GM12878 (cell line): Measurements from ENCODE around the gene LAMC3. TPM values are rescaled to one million over a fixed set of nuclear protein-coding genes. Genes with fewer than 3 reads are reported as not detected.

Experiments
- ATAC-seq: fragments of 200-7000 bp; cut with Tn5 transposase; 3 replicates; pipeline ENCODE4 v1.9.1; 2020; ENCODE audit warnings: mild to moderate bottlenecking, moderate library complexity
- BruUV-seq: library from RNA; stranded (reverse); fragments of 400-500 nt; replicated peaks from 2 replicates; lab custom pipeline; 2021; lab: Mats Ljungman, UMichigan
- CTCF ChIA-PET: fragments of 300-600 bp; sonication (Branson Sonifier 250); formaldehyde crosslinking; extraction: SDS; loops from one replicate; lab custom pipeline; 2021; ENCODE audit warnings: inconsistent platforms; lab: Yijun Ruan, JAX
- POLR2A ChIA-PET: fragments of 350-600 bp; formaldehyde crosslinking; extraction: SDS; loops from one replicate; lab custom pipeline; 2021; ENCODE audit warnings: inconsistent platforms; lab: Charles Lee
- RAD21 ChIA-PET: fragments of 300-600 bp; sonication (Branson Sonifier 250); formaldehyde crosslinking; loops from one replicate; lab custom pipeline; 2023; ENCODE audit warnings: antibody characterized with exemption; ENCODE audit not compliant: unreplicated experiment; lab: Charles Lee
- SMC1A ChIA-PET: fragments of 300-600 bp; sonication (Branson Sonifier 250); formaldehyde crosslinking; loops from one replicate; lab custom pipeline; 2023; ENCODE audit not compliant: unreplicated experiment, uncharacterized antibody; lab: Charles Lee
- DNase-seq: peaks from one replicate; pipeline ENCODE4 v3.0.0-alpha.2; 2011; ENCODE audit warnings: low read depth, low spot score
- FAIRE-seq: peaks from 3 replicates; lab custom pipeline; 2011; peaks lifted over from hg19 to GRCh38; lab: Jason Lieb, UNC
- H2AFZ ChIP-seq: 2 replicates; pipeline ENCODE4 v1.6.0; 2011; ENCODE audit warnings: low read depth, low read length, control low read depth; ENCODE audit not compliant: control insufficient read depth
- H3K27ac ChIP-seq: 2 replicates; pipeline ENCODE4 v1.5.1; 2011; ENCODE audit warnings: control low read depth; ENCODE audit not compliant: control insufficient read depth, insufficient read depth
- H3K27me3 ChIP-seq, 2 experiments: replicated peaks in 1 of 2; 2 replicates each; pipeline versions ENCODE4 v1.6.0 to v1.6.1; 2011; ENCODE audit warnings: low read length in 1 of 2; ENCODE audit not compliant: control insufficient read depth in 2 of 2, insufficient read depth in 2 of 2
- H3K36me3 ChIP-seq, 2 experiments: 2 replicates each; pipeline ENCODE4 v1.5.1; 2011; ENCODE audit warnings: low read length in 1 of 2; ENCODE audit not compliant: control insufficient read depth in 2 of 2, insufficient read depth in 2 of 2
- H3K4me1 ChIP-seq: 2 replicates; pipeline ENCODE4 v1.6.1; 2011; ENCODE audit warnings: mild to moderate bottlenecking, low read length, moderate library complexity, mixed read lengths; ENCODE audit not compliant: control insufficient read depth, insufficient read depth
- H3K4me2 ChIP-seq: 2 replicates; pipeline ENCODE4 v1.6.0; 2011; ENCODE audit warnings: control low read depth; ENCODE audit not compliant: control insufficient read depth, insufficient read depth
- H3K4me3 ChIP-seq: fragments of 200-600 bp; sonication (generic); 2 replicates; pipeline ENCODE4 v1.5.1; 2016
- H3K79me2 ChIP-seq: 2 replicates; pipeline ENCODE4 v1.6.0; 2011; ENCODE audit warnings: low read length; ENCODE audit not compliant: control insufficient read depth, insufficient read depth
- H3K9ac ChIP-seq: 2 replicates; pipeline ENCODE4 v1.8.0; 2011; ENCODE audit warnings: low read length, control low read depth, mixed read lengths; ENCODE audit not compliant: control insufficient read depth, insufficient read depth
- H3K9me3 ChIP-seq: replicated peaks from 3 replicates; pipeline ENCODE4 v1.5.1; 2011; ENCODE audit warnings: mild to moderate bottlenecking, low read length; ENCODE audit not compliant: control insufficient read depth, insufficient read depth
- H4K20me1 ChIP-seq: 2 replicates; pipeline ENCODE4 v1.6.0; 2011; ENCODE audit not compliant: control insufficient read depth, insufficient read depth
- ASH2L ChIP-seq: fragments of 300-600, 200-600 bp; sonication (generic); IDR thresholded peaks from 2 replicates; pipeline ENCODE4 v1.6.1; 2017; ENCODE audit warnings: low read depth, mild to moderate bottlenecking, borderline replicate concordance
- BHLHE40 ChIP-seq, 2 experiments: fragments of 450-650 bp in 1 of 2; IDR thresholded peaks; 2 replicates each; pipeline ENCODE4 v1.6.1; 2011 to 2017; ENCODE audit warnings: low read depth in 2 of 2, borderline replicate concordance in 1 of 2, improper control_type of control experiment in 1 of 2, low read length in 1 of 2, mild to moderate bottlenecking in 1 of 2
- MEF2B ChIP-seq: fragments of 450-650 bp; IDR thresholded peaks from 2 replicates; pipeline ENCODE4 v1.6.1; 2018; ENCODE audit warnings: mild to moderate bottlenecking, moderate library complexity; ENCODE audit not compliant: partially characterized antibody, poor library complexity, severe bottlenecking
- RCOR1 ChIP-seq: conservative IDR thresholded peaks from 2 replicates; pipeline ENCODE4 v1.6.1; 2012; ENCODE audit warnings: low read depth, low read length, improper control_type of control experiment
- SMAD1 ChIP-seq: fragments of 450-650 bp; IDR thresholded peaks from 2 replicates; pipeline ENCODE4 v1.6.1; 2018; ENCODE audit warnings: mild to moderate bottlenecking, low read depth; ENCODE audit not compliant: partially characterized antibody
- STAT1 ChIP-seq: fragments of 450-650 bp; conservative IDR thresholded peaks from 2 replicates; pipeline ENCODE4 v1.6.1; 2014; ENCODE audit warnings: antibody characterized with exemption, mild to moderate bottlenecking
- SUPT20H ChIP-seq: IDR thresholded peaks from 2 replicates; pipeline ENCODE4 v1.6.1; 2011; ENCODE audit warnings: low read depth, mild to moderate bottlenecking, low read length, moderate library complexity, borderline replicate concordance; ENCODE audit not compliant: control insufficient read depth
- YY1 ChIP-seq: IDR thresholded peaks from 2 replicates; pipeline ENCODE4 v1.6.1; 2011; ENCODE audit warnings: low read depth, mild to moderate bottlenecking, low read length
- whole genome bisulfite sequencing: methylation state at CpG from one replicate; pipeline ENCODE4 v1.1.6; 2016; ENCODE audit warnings: low lambda C conversion rate; ENCODE audit not compliant: insufficient replicate concordance, insufficient coverage; ENCODE audit errors: missing lambda C conversion rate; 5-methylcytosine and 5-hydroxymethylcytosine counted together
- in situ Hi-C: fragments of 300-500 bp; cut with MboI; formaldehyde crosslinking; loops from 9 replicates; pipeline ENCODE4 v1.14.3; 2018; ENCODE audit warnings: mixed read lengths
- intact Hi-C: fragments of 100-400 bp; cut with micrococcal nuclease; formaldehyde crosslinking; loops from one replicate; pipeline ENCODE4 v1.14.2; 2022; ENCODE audit not compliant: unreplicated experiment
- polyA plus RNA-seq, 11 experiments: library from polyadenylated mRNA; depleted of rRNA in 4 of 11; unstranded in 6 of 11; stranded (reverse) in 5 of 11; fragments of >200 nt; fragmentation: Nextera tagmentation in 4 of 11; fragmentation: Illumina TruSeq in 1 of 11; extraction: Ambion mirVana in 4 of 11; extraction: Trizol in 1 of 11; gene quantifications; 1 replicate in 1 of 11; 2 replicates in 10 of 11; pipeline versions ENCODE4 v1.2.1 to v1.2.3, GENCODE V29; 2011 to 2016; ENCODE audit warnings: inconsistent platforms in 2 of 11, missing spikeins in 2 of 11, low read depth in 1 of 11
- total RNA-seq, 4 experiments: library from RNA; depleted of rRNA in 3 of 4; stranded (reverse); fragments of >200 nt in 3 of 4; fragmentation: Illumina TruSeq in 1 of 4; extraction: Trizol in 1 of 4; gene quantifications; 2 replicates each; pipeline versions ENCODE4 v1.2.1 to v1.2.3, GENCODE V29; 2013 to 2021
- TF ChIP-seq, protein P1 (sequence below): fragments of 450-650 bp; formaldehyde crosslinking; IDR thresholded peaks from 2 replicates; pipeline ENCODE4 v1.5.0; 2022; ENCODE audit warnings: mild to moderate bottlenecking, missing genetic modification characterization
- TF ChIP-seq, protein P2 (sequence below): fragments of 450-650 bp; IDR thresholded peaks from 2 replicates; pipeline ENCODE4 v1.6.1; 2014; ENCODE audit warnings: mild to moderate bottlenecking

The LAMC3 gene
- total and polyA plus RNA-seq, 10 of the 15 experiments (the other 5 are each of a cell fraction or from before 2014, with no cell fraction given), result under 0.01 to 0.08 TPM; not detected in 8

DNA sequence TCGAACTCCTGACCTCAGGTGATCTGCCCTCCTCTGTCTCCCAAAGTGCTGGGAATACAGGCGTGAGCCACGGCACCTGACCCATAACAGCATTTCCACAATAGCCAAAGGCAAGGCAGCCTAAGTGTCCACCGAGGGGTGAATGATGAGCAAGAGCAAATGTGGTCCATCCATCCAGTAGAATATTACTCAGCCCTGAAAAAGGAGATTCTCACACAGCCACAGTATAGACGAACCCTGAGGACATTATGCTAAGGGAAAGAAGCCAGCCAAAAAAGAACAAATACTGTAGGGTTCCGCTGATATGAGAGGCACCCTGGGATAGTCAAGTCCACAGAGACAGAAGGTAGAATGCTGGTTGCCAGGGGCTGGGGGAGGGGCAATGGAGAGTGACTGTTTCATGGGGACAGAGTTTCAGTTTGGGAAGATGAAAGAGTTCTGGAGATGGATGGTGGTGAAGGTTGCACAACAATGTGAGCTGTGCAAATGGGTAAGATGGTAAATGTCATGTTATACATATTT lies 7.0 kb downstream of the LAMC3 start:
- ChIA-PET POLR2A (no interaction called here), SMC1A (no interaction called here), RAD21 (no interaction called here), CTCF (interaction anchor here (0.6 kb wide), 1 partner anchor 12 kb away, joined by 3 read pairs; no protein-coding TSS in a partner anchor)
- no peak overlapping the region for H3K27ac ChIP-seq
- in situ Hi-C loops (no loop called here), intact Hi-C loops (no loop called here)
- H4K20me1 ChIP-seq, result no peaks in the 10 kb centered on the region
- WGBS, result 26% methylated on average over 6 of the region's 6 CpGs
- H3K4me2 ChIP-seq, result no peak overlapping the region
- no peaks in the 10 kb centered on the region for H3K79me2 ChIP-seq
- ATAC-seq (no peak), FAIRE-seq (no peak), DNase-seq (no peak)
- no peak overlapping the region for H3K4me3 ChIP-seq
- H3K4me1 ChIP-seq, result no peaks in the 10 kb centered on the region
- TF ChIP-seq RCOR1 (no peak), ASH2L (no peak), SMAD1 (no peak), STAT1 (no peak), MEF2B (no peak), BHLHE40 (IDR thresholded peaks at IDR 0.05; ENCODE audit: borderline replicate concordance in 1 of 2, low read depth in 2 of 2, low read length in 1 of 2) (no peak), SUPT20H (no peak), YY1 (no peak)
- TF ChIP-seq, protein P1, sequence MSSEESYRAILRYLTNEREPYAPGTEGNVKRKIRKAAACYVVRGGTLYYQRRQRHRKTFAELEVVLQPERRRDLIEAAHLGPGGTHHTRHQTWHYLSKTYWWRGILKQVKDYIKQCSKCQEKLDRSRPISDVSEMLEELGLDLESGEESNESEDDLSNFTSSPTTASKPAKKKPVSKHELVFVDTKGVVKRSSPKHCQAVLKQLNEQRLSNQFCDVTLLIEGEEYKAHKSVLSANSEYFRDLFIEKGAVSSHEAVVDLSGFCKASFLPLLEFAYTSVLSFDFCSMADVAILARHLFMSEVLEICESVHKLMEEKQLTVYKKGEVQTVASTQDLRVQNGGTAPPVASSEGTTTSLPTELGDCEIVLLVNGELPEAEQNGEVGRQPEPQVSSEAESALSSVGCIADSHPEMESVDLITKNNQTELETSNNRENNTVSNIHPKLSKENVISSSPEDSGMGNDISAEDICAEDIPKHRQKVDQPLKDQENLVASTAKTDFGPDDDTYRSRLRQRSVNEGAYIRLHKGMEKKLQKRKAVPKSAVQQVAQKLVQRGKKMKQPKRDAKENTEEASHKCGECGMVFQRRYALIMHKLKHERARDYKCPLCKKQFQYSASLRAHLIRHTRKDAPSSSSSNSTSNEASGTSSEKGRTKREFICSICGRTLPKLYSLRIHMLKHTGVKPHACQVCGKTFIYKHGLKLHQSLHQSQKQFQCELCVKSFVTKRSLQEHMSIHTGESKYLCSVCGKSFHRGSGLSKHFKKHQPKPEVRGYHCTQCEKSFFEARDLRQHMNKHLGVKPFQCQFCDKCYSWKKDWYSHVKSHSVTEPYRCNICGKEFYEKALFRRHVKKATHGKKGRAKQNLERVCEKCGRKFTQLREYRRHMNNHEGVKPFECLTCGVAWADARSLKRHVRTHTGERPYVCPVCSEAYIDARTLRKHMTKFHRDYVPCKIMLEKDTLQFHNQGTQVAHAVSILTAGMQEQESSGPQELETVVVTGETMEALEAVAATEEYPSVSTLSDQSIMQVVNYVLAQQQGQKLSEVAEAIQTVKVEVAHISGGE (CRISPR knock-in tag), result no peak
- TF ChIP-seq, protein P2, sequence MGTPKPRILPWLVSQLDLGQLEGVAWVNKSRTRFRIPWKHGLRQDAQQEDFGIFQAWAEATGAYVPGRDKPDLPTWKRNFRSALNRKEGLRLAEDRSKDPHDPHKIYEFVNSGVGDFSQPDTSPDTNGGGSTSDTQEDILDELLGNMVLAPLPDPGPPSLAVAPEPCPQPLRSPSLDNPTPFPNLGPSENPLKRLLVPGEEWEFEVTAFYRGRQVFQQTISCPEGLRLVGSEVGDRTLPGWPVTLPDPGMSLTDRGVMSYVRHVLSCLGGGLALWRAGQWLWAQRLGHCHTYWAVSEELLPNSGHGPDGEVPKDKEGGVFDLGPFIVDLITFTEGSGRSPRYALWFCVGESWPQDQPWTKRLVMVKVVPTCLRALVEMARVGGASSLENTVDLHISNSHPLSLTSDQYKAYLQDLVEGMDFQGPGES, result no peak
- H3K9ac ChIP-seq, result no peak overlapping the region
- H3K36me3 ChIP-seq, result no peaks in the 10 kb centered on the region
- no peaks in the 10 kb centered on the region; a peak in 2 of 4 replicates for H3K27me3 ChIP-seq
- H2AFZ ChIP-seq, result no peak overlapping the region
- BruUV-seq, result no TSS peak
- H3K9me3 ChIP-seq, result no peaks in the 10 kb centered on the region
